ENCODE results near the gene ERGIC1.

DNA sequence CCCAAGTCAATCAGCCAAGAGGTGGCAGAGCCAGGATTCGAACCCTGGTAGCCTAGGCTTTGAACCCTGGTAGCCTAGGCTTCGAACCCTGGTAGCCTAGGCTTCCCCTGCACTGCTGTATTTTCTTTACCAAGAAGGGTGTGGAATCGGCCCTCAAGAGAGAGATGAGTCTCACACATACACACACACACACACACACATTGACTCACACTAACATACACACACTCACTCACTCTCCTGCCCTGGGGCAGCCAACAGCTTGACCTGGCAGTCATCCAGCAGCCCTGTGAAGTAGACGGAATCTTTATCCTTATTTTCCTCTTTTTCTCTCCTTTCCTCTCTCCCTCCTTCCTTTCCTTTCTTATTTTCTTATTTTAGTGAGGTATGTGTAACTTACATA is 69.7 kb downstream of the ERGIC1 start:
- TF ChIP-seq, protein P1, sequence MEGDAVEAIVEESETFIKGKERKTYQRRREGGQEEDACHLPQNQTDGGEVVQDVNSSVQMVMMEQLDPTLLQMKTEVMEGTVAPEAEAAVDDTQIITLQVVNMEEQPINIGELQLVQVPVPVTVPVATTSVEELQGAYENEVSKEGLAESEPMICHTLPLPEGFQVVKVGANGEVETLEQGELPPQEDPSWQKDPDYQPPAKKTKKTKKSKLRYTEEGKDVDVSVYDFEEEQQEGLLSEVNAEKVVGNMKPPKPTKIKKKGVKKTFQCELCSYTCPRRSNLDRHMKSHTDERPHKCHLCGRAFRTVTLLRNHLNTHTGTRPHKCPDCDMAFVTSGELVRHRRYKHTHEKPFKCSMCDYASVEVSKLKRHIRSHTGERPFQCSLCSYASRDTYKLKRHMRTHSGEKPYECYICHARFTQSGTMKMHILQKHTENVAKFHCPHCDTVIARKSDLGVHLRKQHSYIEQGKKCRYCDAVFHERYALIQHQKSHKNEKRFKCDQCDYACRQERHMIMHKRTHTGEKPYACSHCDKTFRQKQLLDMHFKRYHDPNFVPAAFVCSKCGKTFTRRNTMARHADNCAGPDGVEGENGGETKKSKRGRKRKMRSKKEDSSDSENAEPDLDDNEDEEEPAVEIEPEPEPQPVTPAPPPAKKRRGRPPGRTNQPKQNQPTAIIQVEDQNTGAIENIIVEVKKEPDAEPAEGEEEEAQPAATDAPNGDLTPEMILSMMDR (IDR thresholded peaks at IDR 0.05; ENCODE audit: insufficient read depth, low read length, poor library complexity, severe bottlenecking), result no peak
- TF ChIP-seq EZH2phosphoT487 (conservative IDR thresholded peaks at IDR 0.05; ENCODE audit: low read length), result no peak
